Activated CD4-positive, alpha-beta T cell treated with anti-CD3 and anti-CD28 coated beads, Interleukin-2, amount 10 ng/mL, durations not matched to agents 24 days and 14 days (primary cell): ENCODE measurements around the gene RNF157. TPM values are rescaled to one million over a fixed set of nuclear protein-coding genes. Genes with fewer than 3 reads are reported as not detected.

Source experiments
- DNase-seq: peaks from one replicate; pipeline ENCODE4 v3.0.0; 2022
- H3K27ac Mint-ChIP-seq: one replicate; pipeline ENCODE4 v1.8.0; 2022; ENCODE audit warnings: mild to moderate bottlenecking, mixed read lengths
- H3K27me3 Mint-ChIP-seq: one replicate; pipeline ENCODE4 v1.8.0; 2022; ENCODE audit warnings: mixed read lengths
- H3K36me3 Mint-ChIP-seq: one replicate; pipeline ENCODE4 v1.8.0; 2022; ENCODE audit warnings: low read depth, mild to moderate bottlenecking, mixed read lengths
- H3K4me1 Mint-ChIP-seq: one replicate; pipeline ENCODE4 v1.8.0; 2021; ENCODE audit warnings: mixed read lengths
- H3K4me3 Mint-ChIP-seq: one replicate; pipeline ENCODE4 v1.8.0; 2022; ENCODE audit warnings: mild to moderate bottlenecking, moderate library complexity, mixed read lengths
- H3K9me3 Mint-ChIP-seq: one replicate; pipeline ENCODE4 v1.8.0; 2021; ENCODE audit warnings: mixed read lengths
- intact Hi-C: fragments of 100-400 bp; cut with micrococcal nuclease; formaldehyde crosslinking; loops from one replicate; pipeline ENCODE4 v1.15.1; 2023
- total RNA-seq: library from RNA; stranded (reverse); gene quantifications from 2 replicates; pipeline ENCODE4 v1.2.3, GENCODE V29; 2022

The RNF157 gene
- total RNA-seq, 1 donor from 2014 or later: 35.0 TPM

DNA sequence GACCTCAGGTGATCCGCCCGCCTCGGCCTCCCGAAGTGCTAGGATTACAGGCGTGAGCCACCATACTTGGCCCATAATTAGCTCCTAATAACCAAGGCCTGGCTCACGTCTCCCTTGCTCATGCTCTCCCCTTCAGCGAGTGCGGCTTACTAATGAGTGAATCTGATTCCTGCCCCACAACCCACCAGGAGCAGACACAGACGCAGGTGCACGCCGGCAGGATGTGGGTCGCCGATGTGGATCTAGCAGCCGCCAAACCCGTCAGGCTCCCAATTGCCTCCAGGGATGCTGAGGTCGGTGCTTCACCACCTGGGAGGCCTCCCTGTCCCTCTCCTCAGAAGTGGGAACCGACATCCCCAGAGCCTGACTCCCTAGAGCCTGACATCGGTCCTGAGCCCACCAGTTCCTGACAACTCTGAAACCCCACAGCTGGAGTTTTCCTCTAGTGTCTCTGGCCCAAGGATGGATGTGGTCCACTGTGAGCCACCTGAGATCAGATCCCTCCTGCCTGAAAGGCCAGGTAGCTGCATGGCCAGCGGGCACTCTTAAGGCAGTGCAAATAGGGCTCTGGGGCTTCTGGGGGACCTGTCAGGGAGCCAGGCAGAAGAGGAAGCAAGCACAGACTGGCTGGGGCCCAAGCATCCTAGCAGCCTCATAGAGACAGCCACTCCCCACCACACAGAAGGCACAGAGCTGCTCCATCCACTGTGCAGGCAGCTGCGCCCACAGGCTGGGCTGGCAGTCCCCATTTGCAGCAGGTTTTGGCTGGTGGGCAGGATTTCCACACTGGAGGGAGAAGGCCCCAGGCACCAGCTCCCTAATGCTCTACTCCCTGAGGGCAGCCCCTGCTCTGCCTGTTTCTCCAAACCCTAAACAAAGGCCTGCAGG, 147.5 kb downstream of the RNF157 start:
- H3K4me1 Mint-ChIP-seq: peaks cover 3% of the 10 kb centered on the region
- H3K9me3 Mint-ChIP-seq: no peaks in the 10 kb centered on the region
- no peaks in the 10 kb centered on the region for H3K27me3 Mint-ChIP-seq
- peaks cover 45% of the 10 kb centered on the region for H3K36me3 Mint-ChIP-seq
- DNase-seq: no peak
- intact Hi-C loops: no loop called here
- H3K27ac Mint-ChIP-seq: no peak overlapping the region
- no peak overlapping the region for H3K4me3 Mint-ChIP-seq

Other genes starting within 250 kb of the RNF157 start
- gene CDK3, start 239.6 kb downstream of the RNF157 start, total RNA-seq: 6.6 and 7.4 TPM in 2 replicates
- 0.09 and 0.17 TPM in 2 replicates for gene EVPL, start 213.2 kb downstream of the RNF157 start, total RNA-seq
- 169 and 170 TPM in 2 replicates for gene SRP68, start 168.0 kb downstream of the RNF157 start, total RNA-seq
- 2.3 and 2.7 TPM in 2 replicates for gene GALR2, start 165.7 kb downstream of the RNF157 start, total RNA-seq
- gene ZACN, start 161.3 kb downstream of the RNF157 start, total RNA-seq: 4.1 TPM in 2 replicates
- gene EXOC7, start 136.7 kb downstream of the RNF157 start, total RNA-seq: 104 and 108 TPM in 2 replicates
- gene FOXJ1, start 99.2 kb downstream of the RNF157 start, total RNA-seq: 0.07 and 0.35 TPM in 2 replicates
- 184 and 189 TPM in 2 replicates for gene UBALD2, start 24.9 kb upstream of the RNF157 start, total RNA-seq
- gene QRICH2, start 67.8 kb upstream of the RNF157 start, total RNA-seq: 2.2 and 2.5 TPM in 2 replicates
- 37.2 and 45.2 TPM in 2 replicates for gene PRPSAP1, start 113.4 kb upstream of the RNF157 start, total RNA-seq
- gene SPHK1, start 144.1 kb upstream of the RNF157 start, total RNA-seq: 26.8 and 27.6 TPM in 2 replicates
- gene UBE2O, start 212.7 kb upstream of the RNF157 start, total RNA-seq: 43.8 and 44.0 TPM in 2 replicates
- not detected in 2 replicates for gene AANAT, start 227.1 kb upstream of the RNF157 start, total RNA-seq